Esophagus muscularis mucosa (tissue), 3 donors: ENCODE measurements around the gene AKAP13.

ENCODE experiments used
- CTCF ChIP-seq, 3 experiments: fragments of 200-600 bp in 2 of 3; fragments of 450-650 bp in 1 of 3; sonication (generic) in 2 of 3; IDR thresholded peaks; one replicate each; pipeline ENCODE4 v1.5.1; 2017 to 2019; ENCODE audit warnings: antibody characterized with exemption in 3 of 3, mild to moderate bottlenecking in 2 of 3, moderate library complexity in 1 of 3
- POLR2A ChIP-seq: fragments of 450-650 bp; IDR thresholded peaks from one replicate; pipeline ENCODE4 v1.6.1; 2017; ENCODE audit warnings: antibody characterized with exemption, moderate library complexity, mild to moderate bottlenecking, low read depth

DNA sequence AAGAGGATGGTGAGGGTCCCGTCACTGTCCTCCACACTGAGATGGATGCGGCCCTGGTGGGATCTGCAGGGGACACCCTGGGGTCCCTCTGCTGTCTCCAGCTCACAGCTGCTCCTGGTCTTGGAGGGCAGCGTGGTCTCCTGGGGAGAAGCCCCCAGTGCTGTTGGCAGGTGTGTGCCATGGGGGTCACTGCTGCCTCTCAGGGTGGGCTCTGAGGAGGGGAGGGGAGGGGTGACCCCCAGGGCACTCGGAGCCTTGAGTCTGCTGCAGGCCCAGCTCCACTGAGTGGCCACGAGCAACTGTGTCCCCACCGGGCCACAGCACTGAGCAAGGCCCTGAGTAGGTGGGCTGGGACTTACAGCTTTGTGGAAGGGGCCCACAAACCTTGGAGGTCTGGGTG is 379.6 kb downstream of the AKAP13 start:
- TF ChIP-seq POLR2A (no peak), CTCF (IDR thresholded peaks at IDR 0.05) (no peak)
